Testis (tissue), 3 donors: ENCODE results near the gene ZNF514. TPM values are rescaled to one million over a fixed set of nuclear protein-coding genes. Genes with fewer than 3 reads are reported as not detected.

Experiments used
- DNase-seq: peaks from one replicate; pipeline ENCODE4 v3.0.0-alpha.2; 2019
- H3K27ac ChIP-seq, 2 donors: fragments of 200-600 bp; sonication (generic); one replicate each; pipeline ENCODE4 v1.5.1; 2019
- H3K27me3 ChIP-seq: fragments of 200-600 bp; sonication (generic); one replicate; pipeline ENCODE4 v1.5.1; 2019
- H3K36me3 ChIP-seq: fragments of 200-600 bp; sonication (generic); one replicate; pipeline ENCODE4 v1.5.1; 2017; ENCODE audit warnings: low read depth; ENCODE audit errors: missing control alignments
- H3K4me1 ChIP-seq: fragments of 200-600 bp; sonication (generic); one replicate; pipeline ENCODE4 v1.5.1; 2019
- H3K4me3 ChIP-seq, 2 donors: fragments of 200-600 bp; sonication (generic); one replicate each; pipeline ENCODE4 v1.5.1; 2017 to 2019
- H3K9me3 ChIP-seq: fragments of 200-600 bp; sonication (generic); one replicate; pipeline ENCODE4 v1.5.1; 2017
- POLR2A ChIP-seq: fragments of 450-650 bp; IDR thresholded peaks from one replicate; pipeline ENCODE4 v1.6.1; 2017; ENCODE audit warnings: antibody characterized with exemption, mild to moderate bottlenecking, moderate library complexity
- WGBS, 2 donors: methylation state at CpG; one replicate each; pipeline ENCODE4 v1.1.5; 2018; 5-methylcytosine and 5-hydroxymethylcytosine counted together
- intact Hi-C: fragments of 100-400 bp; cut with DNase I; formaldehyde crosslinking; loops from one replicate; pipeline ENCODE4 v1.15.1; 2023; ENCODE audit warnings: low total_unique reads
- polyA plus RNA-seq: library from polyadenylated mRNA; stranded (reverse); fragments of 350-450 nt; fragmentation: Illumina TruSeq; extraction: RNeasy Lipid Tissue Mini Kit (QIAGEN cat#74804); gene quantifications from one replicate; pipeline ENCODE4 v1.2.3, GENCODE V29; 2014; ENCODE audit warnings: low read depth, low replicate concordance; ENCODE audit not compliant: insufficient read depth
- total RNA-seq, 2 donors: library from RNA; depleted of rRNA; stranded (reverse); fragments of >200 nt; gene quantifications; one replicate each; pipeline ENCODE4 v1.2.3, GENCODE V29; 2016
- TF ChIP-seq, protein P1 (sequence below), 3 experiments: fragments of 450-650 bp in 2 of 3; fragments of 200-600 bp in 1 of 3; sonication (generic) in 1 of 3; IDR thresholded peaks; one replicate each; pipeline ENCODE4 v1.5.1; 2016 to 2019; ENCODE audit warnings: antibody characterized with exemption in 3 of 3, mild to moderate bottlenecking in 2 of 3, moderate library complexity in 1 of 3

The ZNF514 gene
- total and polyA plus RNA-seq, 3 donors from 2014 or later, result 21.9 to 25.0 (median 22.3) TPM

DNA sequence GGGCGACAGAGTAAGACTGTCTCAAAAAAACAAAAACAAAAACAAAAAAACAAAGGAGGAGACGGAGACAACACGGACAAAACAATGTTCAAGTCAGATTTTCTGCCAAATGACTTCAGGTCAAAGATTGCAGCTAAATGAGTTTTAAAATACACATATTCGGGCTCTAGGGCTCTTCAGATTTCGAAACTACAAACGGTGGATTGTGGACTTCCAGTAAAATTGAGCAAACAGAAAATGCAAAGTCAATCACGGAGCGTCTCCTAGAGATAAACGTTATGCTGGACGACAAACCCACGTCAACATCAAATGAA lies 38.6 kb downstream of the ZNF514 start:
- H3K36me3 ChIP-seq, result no peaks in the 10 kb centered on the region
- no peaks in the 10 kb centered on the region for H3K27me3 ChIP-seq
- peak overlapping the region; percentile 98 to 100 for H3K4me3 ChIP-seq
- intact Hi-C loops, result no loop called here
- no peak for DNase-seq
- H3K27ac ChIP-seq, result peak overlapping the region; percentile 92 to 96
- H3K9me3 ChIP-seq, result no peaks in the 10 kb centered on the region
- TF ChIP-seq, protein P1, sequence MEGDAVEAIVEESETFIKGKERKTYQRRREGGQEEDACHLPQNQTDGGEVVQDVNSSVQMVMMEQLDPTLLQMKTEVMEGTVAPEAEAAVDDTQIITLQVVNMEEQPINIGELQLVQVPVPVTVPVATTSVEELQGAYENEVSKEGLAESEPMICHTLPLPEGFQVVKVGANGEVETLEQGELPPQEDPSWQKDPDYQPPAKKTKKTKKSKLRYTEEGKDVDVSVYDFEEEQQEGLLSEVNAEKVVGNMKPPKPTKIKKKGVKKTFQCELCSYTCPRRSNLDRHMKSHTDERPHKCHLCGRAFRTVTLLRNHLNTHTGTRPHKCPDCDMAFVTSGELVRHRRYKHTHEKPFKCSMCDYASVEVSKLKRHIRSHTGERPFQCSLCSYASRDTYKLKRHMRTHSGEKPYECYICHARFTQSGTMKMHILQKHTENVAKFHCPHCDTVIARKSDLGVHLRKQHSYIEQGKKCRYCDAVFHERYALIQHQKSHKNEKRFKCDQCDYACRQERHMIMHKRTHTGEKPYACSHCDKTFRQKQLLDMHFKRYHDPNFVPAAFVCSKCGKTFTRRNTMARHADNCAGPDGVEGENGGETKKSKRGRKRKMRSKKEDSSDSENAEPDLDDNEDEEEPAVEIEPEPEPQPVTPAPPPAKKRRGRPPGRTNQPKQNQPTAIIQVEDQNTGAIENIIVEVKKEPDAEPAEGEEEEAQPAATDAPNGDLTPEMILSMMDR (IDR thresholded peaks at IDR 0.05), result no peak
- no peak for TF ChIP-seq POLR2A
- 0 to 1% methylated on average over 11 of the region's 11 CpGs for WGBS, 2 donors
- H3K4me1 ChIP-seq, result no peaks in the 10 kb centered on the region

DNA sequence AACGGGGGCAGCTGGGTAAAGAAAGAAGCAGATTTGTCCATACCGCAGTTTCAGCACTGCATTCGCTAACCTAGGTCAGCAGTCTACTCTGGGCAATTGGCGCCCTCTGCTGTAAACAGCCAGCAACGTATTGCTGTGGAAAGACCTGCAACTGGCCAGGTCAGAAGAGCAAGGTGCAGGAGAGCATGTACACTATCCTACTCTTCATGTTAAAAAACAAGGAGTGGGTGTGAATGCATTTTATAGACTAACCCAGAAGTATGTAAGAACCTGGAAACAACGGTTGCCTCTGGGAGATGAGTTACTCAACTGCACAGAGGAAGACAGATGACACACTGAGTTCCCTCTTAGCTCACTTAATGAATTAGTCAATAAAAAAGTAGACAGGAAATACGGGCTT lies 44.2 kb downstream of the ZNF514 start:
- H3K4me3 ChIP-seq, result no peak overlapping the region
- H3K9me3 ChIP-seq, result no peaks in the 10 kb centered on the region
- no peaks in the 10 kb centered on the region for H3K36me3 ChIP-seq
- no peaks in the 10 kb centered on the region for H3K27me3 ChIP-seq
- no peak for TF ChIP-seq POLR2A
- TF ChIP-seq, protein P1 (IDR thresholded peaks at IDR 0.05), result peak in 2 of 3 experiments; percentile 20 to 40
- intact Hi-C loops, result no loop called here
- H3K4me1 ChIP-seq, result no peaks in the 10 kb centered on the region
- WGBS, 2 donors, result 29 to 31% methylated on average over 7 of the region's 7 CpGs
- DNase-seq, result peak; percentile 79
- H3K27ac ChIP-seq, result no peak overlapping the region

DNA sequence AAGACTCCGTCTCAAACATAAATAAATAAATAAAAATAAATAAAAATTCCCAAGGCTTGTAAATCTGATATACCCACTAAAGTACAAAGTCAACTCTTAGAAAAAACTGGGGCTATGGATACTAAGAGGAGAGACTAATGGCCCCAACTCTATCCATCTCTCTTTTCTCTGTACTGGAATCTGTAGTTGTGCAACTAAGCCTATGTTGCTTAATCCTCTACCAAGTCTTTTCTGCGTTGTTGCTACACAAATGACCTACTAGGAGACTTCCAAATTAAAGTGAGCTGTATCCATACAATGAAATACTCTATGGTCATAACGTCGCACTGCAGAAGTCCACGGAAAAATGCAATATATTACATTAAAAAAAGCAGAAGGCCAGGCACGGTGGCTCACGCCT lies 46.2 kb downstream of the ZNF514 start:
- 94 to 95% methylated on average over 7 of the region's 7 CpGs for WGBS, 2 donors
- intact Hi-C loops, result no loop called here
- no peak for TF ChIP-seq POLR2A
- TF ChIP-seq, protein P1 (IDR thresholded peaks at IDR 0.05), result no peak
- no peaks in the 10 kb centered on the region for H3K27me3 ChIP-seq
- H3K9me3 ChIP-seq, result no peaks in the 10 kb centered on the region
- H3K4me1 ChIP-seq, result no peaks in the 10 kb centered on the region
- H3K27ac ChIP-seq, result no peak overlapping the region
- H3K4me3 ChIP-seq, result no peak overlapping the region
- no peak for DNase-seq
- H3K36me3 ChIP-seq, result no peaks in the 10 kb centered on the region

DNA sequence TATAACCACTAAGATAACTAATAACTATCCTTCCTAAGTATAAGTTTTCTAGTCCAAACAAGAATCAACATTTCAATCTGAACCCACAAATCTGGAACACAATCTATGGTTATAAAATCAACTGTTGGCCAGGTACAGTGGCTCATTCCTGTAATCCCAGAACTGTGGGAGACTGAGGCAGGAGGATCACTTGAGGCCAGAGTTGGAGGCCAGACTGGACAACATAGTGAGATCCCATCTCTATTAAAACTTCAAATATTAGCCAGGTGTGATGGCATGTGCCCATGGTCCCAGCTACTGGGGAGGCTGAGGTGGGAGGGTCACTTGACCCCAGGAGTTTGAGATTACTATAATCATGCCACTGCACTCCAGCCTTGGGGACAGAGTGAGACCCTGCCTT lies 49.3 kb downstream of the ZNF514 start:
- intact Hi-C loops, result no loop called here
- Histone ChIP-seq H3K4me3 (no peak overlapping the region), H3K4me1 (no peaks in the 10 kb centered on the region), H3K36me3 (no peaks in the 10 kb centered on the region), H3K9me3 (no peaks in the 10 kb centered on the region), H3K27me3 (no peaks in the 10 kb centered on the region), H3K27ac (no peak overlapping the region)
- DNase-seq, result no peak
- no peak for TF ChIP-seq POLR2A
- TF ChIP-seq, protein P1 (IDR thresholded peaks at IDR 0.05), result no peak

DNA sequence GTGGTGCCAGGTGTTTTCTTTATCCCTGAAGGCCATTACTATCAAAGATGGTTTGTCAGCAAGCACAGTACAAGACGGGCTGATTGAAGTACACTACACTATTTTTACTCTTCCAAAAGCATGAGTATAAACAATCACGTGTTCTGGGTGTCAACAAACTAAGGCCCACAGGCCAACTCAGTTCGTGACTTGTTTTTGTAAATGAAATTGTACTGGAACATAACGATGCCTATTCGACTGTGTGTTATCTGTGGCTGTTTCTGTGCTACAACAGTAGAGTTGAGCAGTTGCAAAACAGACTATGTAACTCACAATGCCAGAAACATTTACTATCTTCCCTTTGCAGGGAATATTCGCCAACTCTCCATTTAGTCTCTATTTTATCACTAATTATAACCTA lies 50.4 kb downstream of the ZNF514 start:
- DNase-seq, result no peak
- H3K27me3 ChIP-seq, result no peaks in the 10 kb centered on the region
- intact Hi-C loops, result no loop called here
- H3K4me3 ChIP-seq, result no peak overlapping the region
- TF ChIP-seq POLR2A, result no peak
- TF ChIP-seq, protein P1 (IDR thresholded peaks at IDR 0.05), result no peak
- H3K4me1 ChIP-seq, result no peaks in the 10 kb centered on the region
- no peaks in the 10 kb centered on the region for H3K9me3 ChIP-seq
- H3K27ac ChIP-seq, result no peak overlapping the region
- no peaks in the 10 kb centered on the region for H3K36me3 ChIP-seq
- WGBS, 2 donors, result 74 to 75% methylated on average over 6 of the region's 6 CpGs
